GM12864 (cell line): ENCODE data around the gene SPEN.
A peak's percentile ranks its signal among the peaks of the same experiment; 100 is the strongest.

Experiments
- DNase-seq: peaks from one replicate; pipeline ENCODE4 v3.0.0-alpha.2; 2011; ENCODE audit warnings: low read depth
- H3K4me3 ChIP-seq: 2 replicates; pipeline ENCODE4 v1.5.1; 2011; ENCODE audit warnings: mild to moderate bottlenecking, low read depth, low read length, control low read depth
- CTCF ChIP-seq: IDR thresholded peaks from 2 replicates; pipeline ENCODE4 v1.5.1; 2011; ENCODE audit warnings: low read depth, mild to moderate bottlenecking, moderate library complexity, low read length, control low read depth, inconsistent platforms; ENCODE audit errors: missing control alignments

Gene SPEN

GRCh38 chr1:15852036-15852827, 4.7 kb downstream of the SPEN start:
- DNase-seq = no peak
- peak overlapping the region; percentile 33; the same call in 1 of the 2 replicates for H3K4me3 ChIP-seq
- TF ChIP-seq CTCF = no peak

- no peak for TF ChIP-seq CTCF
- DNase-seq = no peak
- H3K4me3 ChIP-seq = no peak overlapping the region
Observed at GRCh38 chr1:15852828-15853302, 5.4 kb downstream of the SPEN start.

- no peak for TF ChIP-seq CTCF
Observed at GRCh38 chr1:15856888-15857287, 9.4 kb downstream of the SPEN start.

GRCh38 chr1:15858069-15858670, 10.7 kb downstream of the SPEN start:
- H3K4me3 ChIP-seq = no peak overlapping the region
- DNase-seq = no peak
- no peak for TF ChIP-seq CTCF

More at GRCh38 chr1:15856888-15857287, 9.4 kb downstream of the SPEN start:
- no peak overlapping the region for H3K4me3 ChIP-seq
- no peak for DNase-seq

GRCh38 chr1:15858672-15859372, 11.3 kb downstream of the SPEN start:
- TF ChIP-seq CTCF = no peak
- no peak for DNase-seq
- no peak overlapping the region for H3K4me3 ChIP-seq

GRCh38 chr1:15863156-15863901, 15.8 kb downstream of the SPEN start:
- H3K4me3 ChIP-seq = no peak overlapping the region
- TF ChIP-seq CTCF = no peak
- DNase-seq = no peak
